Stimulated activated naive CD4-positive, alpha-beta T cell (primary cell): ENCODE results near the gene RXRA.
"Not testable (repeated sequence)": the region's sequence is repeated elsewhere in the genome, so short reads cannot be mapped to it uniquely, and the experiment has no call there.

ENCODE experiments used
- DNase-seq, 6 experiments: peaks; one replicate each; lab custom pipeline; 2025; lab: John Stamatoyannopoulos, UW

The RXRA gene

DNA sequence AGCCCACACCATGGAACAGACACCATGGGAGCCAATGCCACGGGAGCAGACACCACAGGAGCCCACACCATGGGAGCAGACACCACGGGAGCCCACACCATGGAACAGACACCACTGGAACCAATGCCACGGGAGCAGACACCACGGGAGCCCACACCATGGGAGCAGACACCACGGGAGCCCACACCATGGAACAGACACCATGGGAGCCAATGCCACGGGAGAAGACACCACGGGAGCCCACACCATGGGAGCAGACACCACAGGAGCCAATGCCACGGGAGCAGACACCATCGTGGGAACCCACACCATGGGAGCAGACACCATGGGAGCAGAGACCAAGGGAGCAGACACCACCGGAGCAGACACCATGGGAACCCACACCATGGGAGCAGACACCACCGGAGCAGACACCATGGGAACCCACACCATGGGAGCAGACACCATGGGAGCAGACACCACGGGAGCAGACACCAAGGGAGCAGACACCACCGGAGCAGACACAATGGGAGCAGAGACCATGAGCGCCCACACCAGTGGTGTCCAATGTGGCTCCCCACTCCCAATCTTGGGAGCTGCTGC is 17.5 kb upstream of the RXRA start:
- not testable (repeated sequence) for DNase-seq

- DNase-seq = no peak
These were observed 12.8 kb upstream of the RXRA start for GRCh38 chr9:134313470-134313869.

DNA sequence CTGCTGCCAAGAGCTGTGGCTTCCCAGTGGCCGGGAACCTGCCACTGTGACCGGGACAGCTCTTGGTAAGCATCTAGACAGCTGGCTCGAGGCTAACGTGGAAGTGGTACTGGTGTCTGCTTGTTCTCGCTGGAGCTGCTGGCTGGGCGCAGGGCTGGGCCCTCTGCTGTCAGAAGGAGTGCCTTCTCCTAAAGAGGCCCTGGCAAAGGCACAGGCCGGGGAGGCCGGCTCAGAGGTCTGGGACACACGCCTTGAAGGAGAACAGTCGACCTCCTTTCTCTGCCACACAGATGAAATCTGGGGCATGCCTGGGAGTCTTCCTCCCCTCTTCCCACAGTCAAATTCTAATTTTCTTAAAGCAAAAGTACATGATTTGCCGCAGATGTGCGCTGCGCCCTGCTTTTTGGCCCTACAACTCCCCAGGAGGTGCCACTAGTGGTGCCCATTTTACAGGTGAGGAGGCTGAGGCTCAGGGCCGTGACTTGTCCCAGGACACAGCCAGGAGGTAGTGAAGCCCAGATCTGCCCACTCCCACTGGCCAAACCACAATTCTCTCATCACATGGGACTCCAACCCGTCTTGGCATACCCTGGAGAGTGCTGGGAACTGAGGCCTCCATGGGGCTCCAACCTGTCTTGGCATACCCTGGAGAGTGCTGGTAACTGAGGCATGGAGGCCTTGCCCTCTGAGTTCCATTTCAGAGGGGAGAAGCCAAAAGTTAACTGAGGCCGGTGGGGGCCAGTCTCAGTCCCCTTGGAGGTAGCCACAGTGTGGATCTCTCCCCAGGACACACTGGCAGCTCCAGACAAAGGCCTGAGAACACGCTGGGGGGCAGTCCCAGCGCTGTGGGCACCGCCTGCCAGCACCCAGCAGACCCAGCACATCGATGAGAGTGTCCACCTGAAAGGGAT is 12.0 kb upstream of the RXRA start:
- no peak for DNase-seq

DNA sequence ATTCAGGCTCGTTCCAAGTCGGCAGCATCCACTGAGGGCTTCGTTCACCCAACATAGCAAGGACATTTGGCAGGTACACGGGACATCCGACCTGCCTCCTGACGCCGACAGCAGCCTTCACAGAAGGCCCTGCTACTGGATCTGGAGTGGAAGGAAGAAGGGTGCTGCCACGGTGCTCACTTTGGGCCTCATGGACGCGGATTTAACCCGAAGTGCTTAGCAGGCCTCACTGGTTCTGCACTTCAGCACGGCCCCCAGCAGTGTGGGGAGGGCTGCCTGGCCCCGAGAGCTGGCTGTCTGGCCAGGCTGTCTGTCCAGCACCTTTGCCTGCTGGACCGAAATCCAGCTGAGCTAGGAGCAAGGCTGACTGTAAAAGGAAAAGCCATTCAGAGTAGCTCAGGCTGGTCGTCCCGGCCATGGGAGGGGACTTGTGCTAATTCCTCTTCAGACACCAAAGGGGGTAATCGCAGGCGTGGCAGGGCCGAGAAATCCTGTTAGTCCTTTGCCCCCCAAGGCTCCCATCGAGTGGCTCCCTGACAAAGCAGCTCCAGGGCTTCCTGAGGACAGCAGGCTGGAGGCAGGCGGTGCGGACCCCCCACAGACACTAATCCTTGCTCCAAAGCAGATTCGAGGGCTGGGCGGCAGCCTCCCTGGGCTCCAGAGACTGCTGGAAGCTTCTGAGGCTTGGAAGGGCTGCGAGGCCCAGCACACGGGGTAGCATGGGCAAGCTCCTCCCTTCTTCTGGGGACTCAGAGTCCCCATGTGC is 11.1 kb upstream of the RXRA start:
- DNase-seq = no peak

- DNase-seq = no peak
These were observed 10.4 kb upstream of the RXRA start for GRCh38 chr9:134315716-134316448.

DNA sequence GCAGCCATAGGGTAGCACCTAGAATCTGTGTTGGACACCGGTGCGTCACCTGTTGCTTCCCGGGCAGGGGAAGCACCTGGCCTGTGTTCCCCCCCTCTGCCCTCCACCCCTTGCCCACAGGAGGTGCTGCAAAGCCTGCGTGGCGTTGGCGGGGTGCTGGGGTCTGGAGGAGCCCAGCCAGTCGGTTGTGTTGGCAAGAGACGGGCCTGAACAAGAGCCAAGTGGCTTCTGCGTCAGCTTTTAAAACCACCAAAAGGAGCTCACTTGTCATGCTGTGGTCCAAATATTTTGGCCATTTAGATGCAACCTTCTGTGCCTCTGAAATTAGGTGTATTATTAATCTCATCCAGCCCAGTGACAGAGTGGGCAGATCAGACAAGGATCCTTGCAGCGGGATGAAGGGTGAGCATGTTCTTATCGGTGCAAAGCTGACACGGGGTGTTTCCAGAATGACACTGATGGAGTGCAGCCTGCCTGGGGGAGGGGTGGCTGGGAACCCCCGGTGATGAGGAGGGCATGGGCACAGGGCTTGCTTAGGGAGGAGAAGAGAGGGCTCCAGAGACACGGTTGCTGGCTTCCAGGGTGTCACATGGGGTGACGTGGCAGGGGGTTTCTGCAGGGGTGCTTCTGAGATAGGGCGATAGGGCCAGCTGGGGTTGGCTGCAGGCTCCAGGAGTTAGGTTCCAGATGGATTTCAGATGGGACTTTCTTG is 9.7 kb upstream of the RXRA start:
- no peak for DNase-seq

DNA sequence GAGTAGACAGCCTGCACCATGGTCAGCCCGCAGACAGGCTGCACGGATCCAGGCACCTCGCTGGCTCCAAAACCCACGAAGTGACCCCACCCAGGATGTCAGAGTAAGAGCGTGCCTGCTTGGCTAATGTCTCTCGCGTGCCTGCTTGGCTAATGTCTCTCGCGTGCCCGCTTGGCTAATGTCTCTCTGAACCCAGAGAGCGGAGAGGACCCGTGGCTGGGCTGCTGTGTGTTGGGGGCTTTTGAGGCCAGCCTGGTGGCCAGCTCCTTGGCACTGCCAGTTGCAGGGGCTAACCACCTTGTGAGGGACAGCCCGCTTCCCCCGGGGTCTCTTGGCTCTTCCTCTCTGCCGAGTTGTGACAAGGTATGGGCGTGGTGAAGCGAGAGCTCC is 8.9 kb upstream of the RXRA start:
- DNase-seq = no peak

GRCh38 chr9:134317790-134318414 is 8.4 kb upstream of the RXRA start:
- no peak for DNase-seq

GRCh38 chr9:134318481-134318891 is 7.8 kb upstream of the RXRA start:
- DNase-seq = no peak

DNA sequence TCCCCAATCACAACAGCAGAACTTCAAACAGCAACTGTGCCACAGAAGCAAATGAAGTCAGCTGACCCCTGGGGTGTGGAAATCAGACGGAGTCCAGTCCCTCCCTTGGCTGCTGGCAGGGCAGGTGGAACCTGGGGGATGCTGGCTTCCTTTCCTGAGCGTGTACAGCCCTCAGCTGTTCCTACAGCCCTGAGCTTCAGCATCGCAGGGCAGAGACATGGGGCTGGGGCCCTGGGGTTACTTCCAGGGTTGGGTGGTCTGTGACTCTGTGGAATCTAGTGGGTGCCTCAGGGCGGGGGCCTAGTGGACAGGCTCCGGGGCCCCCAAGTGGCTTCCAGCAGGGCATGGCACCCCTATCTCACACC is 7.3 kb upstream of the RXRA start:
- no peak for DNase-seq

GRCh38 chr9:134319306-134320125 is 6.7 kb upstream of the RXRA start:
- no peak for DNase-seq

- DNase-seq = peak in 2 of 6 experiments; percentile 11 to 22
These were observed 6.0 kb upstream of the RXRA start for GRCh38 chr9:134320126-134320867.

DNA sequence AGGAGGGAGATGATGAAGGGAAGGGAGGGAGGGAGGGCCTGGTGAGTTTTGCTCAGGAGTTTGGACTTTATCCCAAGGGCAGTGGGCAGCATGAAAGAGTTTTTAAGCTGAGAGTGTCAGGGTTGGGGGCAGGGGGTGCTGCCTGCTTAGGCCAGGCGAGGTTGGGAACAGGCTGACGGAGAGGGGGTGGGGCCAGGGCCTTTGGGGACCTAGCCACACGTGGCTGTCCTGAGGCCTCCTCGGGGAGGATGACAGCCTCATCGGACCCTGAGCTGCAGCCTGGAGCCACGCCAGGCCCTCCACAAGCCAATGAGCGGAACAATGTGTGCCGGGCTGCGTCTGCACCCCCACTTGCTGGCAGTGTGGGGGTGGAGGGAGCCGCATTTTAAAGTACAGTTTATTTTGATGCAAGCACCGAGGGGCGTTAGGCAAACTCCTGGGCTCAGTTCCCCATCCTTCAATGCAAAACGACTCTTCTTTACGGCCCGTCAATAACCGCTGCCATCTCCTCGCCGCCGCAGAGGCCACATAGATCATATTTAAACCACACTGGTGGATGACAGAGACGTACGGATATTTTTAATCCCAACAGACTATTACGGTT is 5.3 kb upstream of the RXRA start:
- DNase-seq = no peak

DNA sequence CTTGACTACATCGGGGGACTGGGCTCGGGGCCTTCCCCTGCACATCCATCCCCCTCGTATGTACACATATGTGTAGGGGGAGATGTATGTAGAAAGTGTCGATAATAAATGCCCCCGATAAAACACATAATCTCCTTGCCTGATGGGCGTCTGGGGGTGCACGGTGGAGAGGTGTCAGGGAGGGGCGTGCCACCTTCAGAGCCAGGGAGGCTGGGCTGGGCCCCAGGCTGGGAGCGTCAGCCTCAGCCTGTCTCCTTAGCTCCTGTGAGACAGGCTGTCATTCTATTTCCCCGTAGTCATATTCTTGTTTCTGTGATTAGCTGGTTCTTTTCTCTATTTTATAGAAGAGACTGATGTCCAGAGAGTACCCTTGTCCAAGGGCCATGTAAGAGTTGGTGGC is 4.7 kb upstream of the RXRA start:
- DNase-seq = no peak

- no peak for DNase-seq
These were observed 4.1 kb upstream of the RXRA start for GRCh38 chr9:134321946-134322741.

GRCh38 chr9:134322781-134323241 is 3.4 kb upstream of the RXRA start:
- no peak for DNase-seq

DNA sequence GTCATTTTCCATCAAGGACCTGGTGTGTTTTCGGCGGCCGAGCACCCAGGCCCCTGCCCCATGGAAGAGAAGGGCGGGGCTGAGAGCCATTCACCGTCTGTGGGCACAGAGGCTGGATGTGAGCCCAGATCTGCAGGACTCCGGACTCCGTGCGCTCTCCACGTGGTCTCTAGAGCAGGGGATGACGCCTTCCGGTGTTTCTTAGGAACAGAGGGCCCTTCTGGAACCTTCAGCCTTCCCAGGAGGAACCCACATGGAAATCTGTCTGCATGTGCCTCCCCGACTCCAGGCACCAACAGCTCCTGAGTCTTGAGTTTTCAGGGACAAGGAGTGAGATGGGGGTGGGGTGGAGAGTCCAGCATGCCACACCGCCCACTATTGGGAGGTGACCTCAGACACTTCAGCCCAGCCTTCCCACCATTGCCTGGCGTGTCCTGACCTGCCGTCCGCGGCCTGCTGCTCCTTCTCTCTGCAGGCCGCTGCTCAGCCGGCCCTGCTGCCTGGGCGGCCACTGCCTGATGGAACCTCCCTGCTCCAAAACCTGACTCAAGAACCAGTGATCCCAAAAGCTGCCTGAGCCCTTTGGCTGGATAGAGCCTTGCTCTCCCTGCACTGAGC is 2.4 kb upstream of the RXRA start:
- DNase-seq = no peak
